NCI-H82 (cell line): ENCODE measurements around the gene HOXC5.
A peak's percentile ranks its signal among the peaks of the same experiment; 100 is the strongest.

Experiments used
- DNase-seq: peaks from one replicate; lab custom pipeline; 2025; lab: John Stamatoyannopoulos, UW

HOXC5 gene

GRCh38 chr12:54032627-54033100 lies at the start of gene HOXC5:
TSS of gene HOXC5 (plus strand) at chr12:54033050. CDS start at chr12:54033123, 73 bp downstream.
- peak; percentile 97 for DNase-seq

GRCh38 chr12:53983568-53983949 lies 49.3 kb upstream of the HOXC5 start:
- DNase-seq = no peak

- DNase-seq = no peak
Measured at GRCh38 chr12:53983950-53984572, 48.8 kb upstream of the HOXC5 start.

GRCh38 chr12:53984901-53985691 lies 47.8 kb upstream of the HOXC5 start, which contains the start of gene HOXC10:
TSS of gene HOXC10 (plus strand) at chr12:53985146. CDS start at chr12:53985260, 114 bp downstream.
- DNase-seq = peak; percentile 99

GRCh38 chr12:53985692-53985993 lies 47.2 kb upstream of the HOXC5 start:
- no peak for DNase-seq

- peak; percentile 38 for DNase-seq
Measured at GRCh38 chr12:53985994-53986685, 46.7 kb upstream of the HOXC5 start.

- no peak for DNase-seq
Measured at GRCh38 chr12:53986686-53987483, 46.0 kb upstream of the HOXC5 start.

GRCh38 chr12:53987787-53988230 lies 45.0 kb upstream of the HOXC5 start:
- DNase-seq = no peak

- DNase-seq = no peak
Measured at GRCh38 chr12:53988541-53989226, 44.2 kb upstream of the HOXC5 start.

GRCh38 chr12:53989227-53990113 lies 43.4 kb upstream of the HOXC5 start:
- peak; percentile 60 for DNase-seq

- no peak for DNase-seq
Measured at GRCh38 chr12:53990311-53991076, 42.4 kb upstream of the HOXC5 start.

- DNase-seq = peak; percentile 76
Measured at GRCh38 chr12:53991077-53991460, 41.8 kb upstream of the HOXC5 start.

- no peak for DNase-seq
Measured at GRCh38 chr12:53992377-53992889, 40.4 kb upstream of the HOXC5 start.

GRCh38 chr12:53993162-53994008 lies 39.5 kb upstream of the HOXC5 start:
- no peak for DNase-seq

GRCh38 chr12:53994009-53994263 lies 38.9 kb upstream of the HOXC5 start:
- no peak for DNase-seq

GRCh38 chr12:53994264-53995001 lies 38.4 kb upstream of the HOXC5 start:
- no peak for DNase-seq

GRCh38 chr12:53995002-53995377 lies 37.9 kb upstream of the HOXC5 start:
- DNase-seq = no peak
